DMS114 treated with DMSO at 0.1 percent for 48 hours (cell line): ENCODE data around the gene TNFRSF14.
"Not testable (repeated sequence)": the region's sequence is repeated elsewhere in the genome, so short reads cannot be mapped to it uniquely, and the experiment has no call there.

Experiments
- DNase-seq: peaks from one replicate; lab custom pipeline; 2025; ENCODE audit not compliant: unreplicated experiment; lab: John Stamatoyannopoulos, UW

TNFRSF14 gene

DNA sequence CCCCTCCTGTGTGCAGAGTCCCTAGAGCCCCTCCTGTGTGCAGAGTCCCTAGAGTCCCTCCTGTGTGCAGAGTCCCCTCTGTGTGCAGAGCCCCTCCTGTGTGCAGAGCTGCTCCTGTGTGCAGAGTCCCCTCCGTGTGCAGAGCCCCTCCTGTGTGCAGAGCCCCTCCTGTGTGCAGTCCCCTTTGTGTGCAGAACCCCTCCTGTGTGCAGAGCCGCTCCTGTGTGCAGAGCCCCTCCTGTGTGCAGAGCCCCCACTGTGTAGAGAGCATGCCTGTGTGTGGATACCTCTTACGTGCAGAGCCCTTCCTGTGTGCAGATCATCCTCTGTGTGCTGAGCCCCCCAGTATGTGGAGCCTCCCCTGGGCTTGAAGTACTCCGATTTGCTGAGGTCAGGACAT, 17.8 kb upstream of the TNFRSF14 start:
- no peak for DNase-seq

DNA sequence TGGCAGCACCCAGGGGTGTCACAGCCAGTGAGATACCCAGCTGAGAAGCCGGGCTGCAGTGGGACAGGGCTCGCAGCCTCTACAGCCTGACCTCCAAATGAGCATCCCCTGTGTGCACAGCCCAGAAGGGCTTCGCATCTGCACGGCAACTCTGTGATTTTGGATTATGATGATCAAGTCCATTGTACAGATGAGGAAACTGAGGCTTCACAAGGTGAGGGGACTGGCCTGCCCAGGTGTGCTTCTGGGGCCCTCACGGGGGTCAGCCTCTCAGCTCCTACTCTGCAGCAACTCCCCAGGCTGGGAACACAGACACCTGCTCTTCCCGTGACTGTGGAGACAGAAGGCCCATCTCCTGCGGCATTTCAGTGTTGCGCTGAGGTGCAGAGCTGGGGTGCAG, 17.3 kb upstream of the TNFRSF14 start:
- no peak for DNase-seq

DNA sequence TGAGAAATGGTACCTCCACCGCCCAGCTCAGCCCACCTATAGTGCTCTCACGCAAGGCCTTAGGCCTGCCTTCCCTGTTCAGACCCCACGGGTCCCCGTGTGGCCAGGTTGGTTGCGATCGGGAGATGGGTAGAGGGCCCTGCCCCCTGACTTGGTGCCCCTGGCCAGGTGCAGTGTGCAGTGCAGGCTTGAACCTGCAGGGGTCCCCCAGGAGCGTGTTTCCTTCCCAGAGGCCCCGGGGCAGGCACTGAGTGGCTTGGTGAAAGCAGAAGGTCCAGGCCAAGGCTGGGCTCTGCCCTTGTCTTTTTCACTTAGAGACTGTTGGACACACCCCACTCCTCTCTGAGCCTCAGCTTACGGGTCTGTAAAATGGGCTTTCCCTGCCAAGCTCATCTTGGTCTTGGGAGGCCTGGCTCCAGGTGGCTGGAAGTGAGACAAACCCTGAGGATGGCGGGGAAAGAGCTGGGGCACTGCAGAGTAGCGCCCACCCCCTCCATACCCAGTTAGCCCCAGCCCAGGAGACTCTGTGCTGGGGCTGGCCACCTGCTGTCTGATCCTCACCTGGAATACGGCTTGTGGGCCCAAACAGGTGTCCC, 16.8 kb upstream of the TNFRSF14 start:
- DNase-seq = no peak

DNA sequence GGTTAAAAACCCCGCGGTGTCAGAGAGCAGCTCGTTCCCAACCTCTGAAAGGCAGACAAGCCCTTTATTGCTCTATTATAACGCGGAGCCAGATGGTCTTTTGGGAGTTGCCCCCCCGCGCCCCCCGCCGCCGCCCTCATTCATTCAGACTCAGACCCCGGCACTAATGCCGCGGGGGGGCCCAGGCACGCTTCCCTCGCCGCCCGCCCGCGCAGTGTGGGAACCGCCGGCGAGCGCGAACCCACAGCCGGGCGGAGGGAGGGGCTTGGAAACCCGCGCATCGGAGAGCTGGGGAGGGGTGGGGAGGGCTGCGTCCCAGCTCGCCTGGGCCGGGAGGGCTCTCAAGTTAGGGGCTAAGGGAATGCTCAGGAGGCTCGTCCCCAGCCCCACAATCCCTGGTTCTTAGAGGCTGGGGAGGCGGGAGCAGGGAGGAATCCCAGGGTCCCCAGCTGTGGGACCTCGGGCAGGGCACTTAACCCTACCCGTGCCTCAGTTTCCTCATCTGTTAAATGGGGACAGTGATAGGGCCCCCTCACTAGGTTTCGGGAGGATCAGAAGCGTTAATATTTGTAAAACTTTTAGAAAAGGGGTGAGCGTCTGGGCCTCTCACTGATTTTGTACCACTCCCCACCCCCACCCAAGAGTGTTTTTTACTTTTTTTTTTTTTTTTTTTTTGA, 15.2 kb upstream of the TNFRSF14 start:
- DNase-seq = no peak

DNA sequence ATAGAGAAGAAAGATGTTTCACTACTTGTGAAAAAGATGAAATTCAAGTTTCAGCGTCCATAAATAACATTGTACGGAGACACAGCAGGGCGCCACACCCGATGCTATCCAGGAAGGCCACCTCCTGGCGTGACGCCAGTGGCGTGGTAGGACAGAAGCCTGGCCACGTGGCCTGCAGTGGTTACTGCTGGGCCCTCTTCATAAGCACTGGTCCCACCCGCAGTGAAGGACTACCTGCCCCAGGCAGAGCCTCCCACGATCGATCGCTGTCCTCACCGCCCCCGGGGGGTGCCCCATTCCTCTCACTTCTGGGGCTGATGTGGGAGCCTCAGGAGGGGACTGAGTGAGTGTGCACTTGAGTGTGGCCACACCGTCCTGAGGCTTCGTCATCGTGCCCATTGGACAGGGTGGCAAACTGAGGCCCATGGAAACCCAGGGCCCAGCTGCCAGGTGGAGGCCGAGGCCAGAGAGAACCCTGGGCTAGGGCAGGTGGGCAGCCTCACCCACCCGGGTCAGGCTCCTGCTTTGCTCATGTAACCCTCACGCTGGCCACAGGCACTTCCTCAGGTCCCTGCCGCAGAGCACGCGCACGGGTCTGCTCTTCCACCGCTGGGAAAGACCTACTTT, 14.4 kb upstream of the TNFRSF14 start:
- DNase-seq = no peak

DNA sequence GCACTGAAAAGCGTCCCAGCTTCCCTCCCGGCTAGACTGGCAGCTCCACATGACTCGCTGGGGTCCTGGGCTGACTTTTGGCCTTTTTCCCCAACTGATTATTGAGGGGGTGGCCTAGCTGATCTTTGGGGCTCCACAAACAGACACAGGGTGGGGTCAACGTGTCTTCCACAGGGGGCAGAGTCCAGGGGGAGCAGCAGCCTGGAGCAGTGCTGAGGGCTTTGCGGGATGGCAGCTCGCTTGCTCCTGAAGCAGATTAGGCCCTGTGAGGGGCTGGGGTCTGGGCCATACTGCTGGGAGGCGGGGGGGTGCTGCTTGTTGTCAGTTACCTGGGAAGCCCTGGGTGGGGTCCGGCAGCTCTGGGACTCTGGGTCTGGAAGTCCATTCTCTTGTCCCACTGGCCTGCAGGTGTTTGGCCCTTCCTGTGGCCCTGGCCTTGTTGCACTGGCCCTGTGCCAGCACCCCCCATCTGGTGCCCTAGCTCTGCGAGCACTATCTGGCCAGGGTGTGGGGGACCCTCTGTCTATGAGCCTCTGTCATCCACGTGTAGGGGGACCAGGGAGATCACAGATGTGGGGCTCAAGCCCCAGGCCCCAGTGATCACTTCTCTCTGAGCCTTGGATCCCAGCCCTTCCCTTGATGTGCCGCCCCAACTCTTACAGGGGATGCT, 13.8 kb upstream of the TNFRSF14 start:
- DNase-seq = no peak

DNA sequence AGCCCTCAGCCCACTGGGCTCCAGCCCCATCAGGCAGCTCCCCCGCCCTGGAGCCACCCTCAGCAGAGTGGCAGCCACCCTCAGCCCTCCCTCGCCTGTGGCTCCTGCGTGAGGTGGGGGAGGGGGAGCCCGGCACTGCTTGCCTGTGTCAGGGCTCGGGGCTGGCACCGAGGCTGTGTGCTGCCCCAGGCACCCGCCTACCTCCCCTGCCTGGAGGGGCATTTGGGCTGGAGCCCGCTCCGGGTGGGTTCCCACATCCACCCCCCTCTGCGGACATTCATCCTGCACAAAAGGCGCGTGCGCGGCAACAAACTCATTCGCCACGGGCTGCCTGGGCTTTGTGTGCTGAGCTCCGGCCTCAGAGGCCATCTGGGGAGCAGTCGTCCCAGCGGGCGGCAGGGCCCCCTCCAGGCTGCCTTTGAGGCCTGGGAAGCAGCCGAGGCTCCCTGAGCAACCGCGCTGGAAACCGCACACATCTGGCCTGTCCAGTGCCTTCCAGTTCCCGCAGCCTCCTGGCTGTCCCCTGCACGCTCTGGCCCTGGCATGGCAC, 12.6 kb upstream of the TNFRSF14 start:
- no peak for DNase-seq

DNA sequence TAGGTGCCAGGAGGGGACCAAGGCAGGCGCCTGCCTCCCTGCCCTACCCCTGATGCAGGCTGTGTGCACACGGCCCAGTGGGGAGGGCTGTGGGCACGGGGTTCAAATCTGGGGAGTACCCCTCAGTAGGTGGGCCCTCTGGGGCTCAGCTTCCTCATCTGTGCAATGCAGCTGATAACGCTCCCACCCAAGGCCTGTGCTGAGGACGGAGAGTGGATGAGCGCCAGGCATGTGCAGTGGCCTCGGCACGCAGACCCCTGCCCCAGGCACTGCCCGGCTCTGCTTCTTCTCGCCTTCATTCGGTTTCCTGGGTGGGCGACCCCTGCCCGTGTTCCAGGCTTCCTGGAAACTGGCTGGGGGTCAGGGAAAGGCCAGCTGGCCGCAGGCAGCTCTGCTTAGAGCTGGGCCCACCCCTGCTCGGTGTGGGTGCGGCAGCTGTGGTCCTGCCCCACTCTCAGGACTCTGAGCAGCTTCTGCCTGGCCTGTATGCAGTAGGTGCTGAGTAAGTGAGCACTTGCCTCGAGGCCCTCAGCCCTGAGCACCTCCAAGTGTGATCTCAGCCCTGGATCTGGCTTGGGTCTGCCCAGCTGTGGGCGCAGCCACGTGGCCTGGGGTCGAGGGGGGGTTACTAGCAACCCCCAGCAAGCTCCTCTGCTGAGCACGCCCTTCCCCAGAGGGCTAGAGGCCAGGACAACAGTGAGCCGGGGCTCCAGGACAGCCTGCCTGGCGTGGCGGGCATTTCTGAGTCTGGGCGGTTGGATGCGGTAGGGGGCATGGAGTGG, 11.9 kb upstream of the TNFRSF14 start:
- DNase-seq = no peak

DNA sequence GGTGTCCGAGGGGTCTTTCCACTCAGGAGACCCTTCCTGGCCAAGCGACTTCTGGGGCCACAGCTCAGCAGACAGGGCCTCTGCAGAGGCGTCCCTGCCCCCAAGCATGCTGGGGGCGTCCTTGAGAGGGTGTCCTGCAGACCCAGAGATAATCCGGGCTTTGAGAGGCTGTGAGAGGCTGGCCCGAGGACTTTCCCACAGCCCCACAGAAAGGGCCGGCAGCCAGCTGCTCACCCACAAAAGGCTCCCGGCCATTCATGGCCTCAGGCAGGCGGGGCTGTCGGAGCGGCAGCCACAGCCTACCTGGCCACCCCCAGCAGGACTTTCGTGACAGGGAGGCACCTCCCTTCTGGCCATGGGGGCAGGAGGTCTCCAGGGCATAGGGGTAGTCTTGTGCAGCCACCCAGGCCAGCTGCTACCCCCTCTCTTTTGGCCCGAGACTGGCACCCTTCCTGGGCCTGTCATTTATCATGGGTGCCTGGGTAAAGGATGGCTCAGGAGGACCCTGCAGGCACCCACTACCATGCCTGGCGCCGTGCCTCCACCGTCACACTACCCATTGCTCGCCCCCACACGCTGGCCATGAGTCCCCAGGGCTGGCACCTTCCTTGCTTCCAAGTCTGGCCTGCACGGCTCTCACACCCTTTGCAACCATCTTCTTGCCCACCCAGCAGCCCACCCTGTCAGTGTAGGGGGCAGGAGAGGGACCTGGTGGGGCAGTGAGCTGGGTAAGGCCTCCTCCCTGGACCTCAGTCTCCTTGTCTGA, 11.1 kb upstream of the TNFRSF14 start:
- no peak for DNase-seq

DNA sequence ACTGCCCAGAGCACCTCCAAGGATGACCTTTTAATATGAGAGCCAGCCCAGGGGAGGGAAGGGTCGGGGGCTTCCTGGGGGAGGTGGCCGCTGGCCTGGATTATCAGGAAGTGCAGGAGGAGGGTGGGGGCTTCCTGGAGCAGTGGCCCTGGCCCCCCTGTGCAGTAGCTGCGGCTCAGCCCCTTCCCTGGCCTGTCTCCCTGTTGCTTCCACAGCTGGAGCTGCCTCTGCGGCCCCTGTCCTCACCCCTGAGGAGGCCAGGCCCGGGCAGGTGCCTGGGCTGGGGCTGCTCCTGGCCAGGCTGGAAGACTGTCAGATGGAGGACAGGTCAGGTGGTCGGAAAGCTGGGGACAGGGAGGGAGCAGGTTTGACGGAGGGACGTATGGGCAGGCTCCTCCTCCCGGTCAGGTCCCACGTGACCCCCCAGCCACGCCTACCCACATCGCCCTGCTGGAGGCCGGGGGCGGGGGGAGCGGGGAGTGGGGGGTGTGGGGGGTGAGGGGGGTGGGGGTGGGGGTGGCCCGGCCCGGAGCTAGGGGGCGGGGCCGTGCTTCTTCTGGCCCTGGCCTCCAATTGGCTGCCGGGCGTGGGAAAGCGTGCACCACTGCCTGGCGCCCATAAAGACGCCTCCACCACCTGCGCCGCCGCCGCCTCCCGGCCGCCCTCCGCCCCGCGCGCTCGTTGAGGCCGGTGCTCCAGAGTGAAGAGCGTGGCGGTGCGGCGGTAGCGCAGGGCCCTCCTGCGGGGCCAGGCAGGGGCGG, 10.2 kb upstream of the TNFRSF14 start:
- peak; percentile 93 for DNase-seq

DNA sequence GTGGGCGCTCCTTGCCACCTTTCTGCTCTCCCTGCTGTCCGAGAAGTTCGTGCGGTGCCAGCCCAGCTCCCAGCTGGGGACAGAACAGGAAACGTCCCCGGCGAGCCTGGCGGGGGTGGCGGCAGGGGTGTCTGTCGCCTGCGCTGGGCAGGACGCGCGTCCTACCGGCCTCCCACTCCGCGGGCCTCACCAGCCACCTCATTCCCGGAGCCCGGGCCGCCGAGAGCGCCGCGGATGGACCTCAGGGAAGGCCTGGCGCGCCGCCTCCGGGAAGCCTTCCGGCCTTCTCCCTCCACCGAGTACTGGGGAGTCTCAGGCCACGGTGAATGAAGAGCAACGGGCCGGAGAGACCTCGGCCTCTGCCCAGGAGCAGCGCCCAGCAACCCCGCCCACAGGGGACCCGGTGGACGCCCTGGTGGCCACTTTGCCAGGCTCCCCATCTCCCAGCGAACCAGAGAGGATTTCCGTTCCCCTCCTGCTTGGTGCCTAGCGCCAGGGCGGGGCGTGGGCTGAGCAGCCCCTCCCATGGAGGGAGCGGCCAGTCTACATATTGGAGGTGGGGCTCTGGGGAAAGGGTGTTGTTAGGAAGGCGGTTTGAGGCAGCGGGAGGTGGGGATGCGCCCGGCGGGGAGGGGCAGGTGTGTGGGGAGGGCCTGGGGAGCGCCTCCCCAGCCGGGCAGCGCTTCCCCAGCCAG, 9.5 kb upstream of the TNFRSF14 start:
- peak; percentile 87 for DNase-seq

DNA sequence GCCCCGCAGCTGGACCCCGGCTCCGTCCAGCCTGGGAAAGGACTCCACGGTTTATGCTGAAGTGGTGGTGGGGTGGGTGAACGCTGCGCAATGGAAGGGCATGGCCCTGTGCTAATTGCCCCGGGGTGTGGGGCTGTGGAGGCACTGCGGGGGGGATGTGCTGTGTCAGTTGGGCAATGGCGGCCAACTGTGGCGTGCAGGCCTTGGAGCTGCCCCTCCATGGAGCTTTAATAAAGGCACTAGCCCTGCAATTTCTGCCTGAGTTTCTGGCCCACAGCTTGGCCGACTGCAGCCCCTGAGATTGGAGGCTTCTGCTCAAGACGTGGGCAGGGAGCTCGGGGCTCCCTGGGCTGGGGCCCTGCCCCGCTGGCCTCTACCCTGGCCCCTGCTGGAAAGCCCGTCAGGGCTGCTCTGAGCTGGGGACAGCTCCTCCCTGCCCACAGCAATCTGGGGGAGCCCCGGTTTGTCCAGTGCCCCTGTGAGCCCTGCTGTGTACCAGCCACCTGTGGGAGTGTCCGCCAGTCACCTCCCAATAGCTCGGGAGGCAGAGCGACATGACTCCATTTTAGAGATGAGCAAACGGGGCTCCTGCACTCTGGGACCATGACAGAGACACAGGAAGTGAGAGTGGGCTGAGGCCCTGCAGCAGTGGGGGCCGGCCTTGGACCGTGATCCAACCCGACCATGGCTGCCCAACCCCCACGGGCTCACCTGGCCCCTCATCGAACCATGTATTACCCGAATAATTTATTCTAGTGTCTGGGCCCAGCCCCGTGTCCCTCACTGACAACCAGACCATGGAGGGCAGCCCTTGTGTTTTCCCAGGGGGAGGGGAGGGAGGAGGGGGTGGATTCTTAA, 8.7 kb upstream of the TNFRSF14 start:
- DNase-seq = no peak

DNA sequence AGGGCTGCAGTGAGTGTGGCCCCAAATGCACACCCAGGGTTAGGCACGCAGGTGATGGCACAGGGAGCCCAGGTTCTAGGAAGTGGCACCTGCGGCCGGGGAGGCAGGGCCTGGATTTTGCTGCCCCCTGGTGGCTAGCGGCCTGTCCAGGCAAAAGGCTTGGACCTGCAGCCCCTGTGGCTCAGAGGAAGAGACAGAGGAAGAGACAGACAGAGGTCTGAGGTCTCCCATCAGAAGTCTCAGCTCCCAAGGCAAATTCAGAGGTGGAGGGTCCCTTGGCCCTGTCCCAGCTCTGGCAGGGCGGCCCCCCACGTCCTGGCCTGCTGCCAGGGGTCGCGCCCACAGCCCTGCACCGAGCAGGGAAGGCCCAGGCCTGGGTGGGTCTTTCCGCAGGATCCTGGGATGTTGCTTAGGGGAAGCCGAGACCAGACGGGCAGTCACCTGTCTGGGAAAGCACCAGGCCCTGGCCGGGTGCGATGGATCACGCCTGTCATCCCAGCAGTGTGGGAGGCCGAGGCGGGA, 8.0 kb upstream of the TNFRSF14 start:
- peak; percentile 29 for DNase-seq

DNA sequence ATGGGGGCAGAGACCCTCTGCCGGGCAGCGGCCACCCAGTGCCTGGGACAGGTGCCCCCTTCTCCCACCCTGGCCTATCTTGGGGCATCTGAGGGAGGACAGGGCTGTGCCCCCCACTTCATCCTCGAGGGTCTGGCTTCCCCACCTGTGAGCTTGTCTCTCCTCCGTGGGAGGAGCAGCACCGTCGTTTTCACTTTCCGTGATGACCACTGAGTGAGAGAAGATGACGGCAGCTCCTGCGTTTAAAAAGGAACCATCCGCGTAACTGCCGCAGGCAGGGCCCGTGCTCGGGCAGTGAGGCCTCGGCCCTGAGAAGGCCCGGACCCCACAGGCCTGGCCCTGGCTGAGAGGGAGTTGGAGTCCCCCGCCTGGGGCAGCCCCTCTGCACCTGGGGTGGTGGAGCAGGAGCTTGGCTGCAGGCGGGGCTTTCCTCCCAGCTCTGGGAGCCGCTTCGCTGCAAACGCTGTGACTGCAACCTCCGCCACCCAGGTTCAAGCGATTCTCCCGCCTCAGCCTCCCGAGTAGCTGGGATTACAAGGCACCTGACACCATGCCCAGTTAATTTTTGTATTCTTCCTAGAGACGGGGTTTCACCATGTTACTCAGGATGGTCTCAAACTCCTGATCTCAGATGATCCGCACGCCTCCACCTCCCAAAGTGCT, 6.7 kb upstream of the TNFRSF14 start:
- not testable (repeated sequence) for DNase-seq

DNA sequence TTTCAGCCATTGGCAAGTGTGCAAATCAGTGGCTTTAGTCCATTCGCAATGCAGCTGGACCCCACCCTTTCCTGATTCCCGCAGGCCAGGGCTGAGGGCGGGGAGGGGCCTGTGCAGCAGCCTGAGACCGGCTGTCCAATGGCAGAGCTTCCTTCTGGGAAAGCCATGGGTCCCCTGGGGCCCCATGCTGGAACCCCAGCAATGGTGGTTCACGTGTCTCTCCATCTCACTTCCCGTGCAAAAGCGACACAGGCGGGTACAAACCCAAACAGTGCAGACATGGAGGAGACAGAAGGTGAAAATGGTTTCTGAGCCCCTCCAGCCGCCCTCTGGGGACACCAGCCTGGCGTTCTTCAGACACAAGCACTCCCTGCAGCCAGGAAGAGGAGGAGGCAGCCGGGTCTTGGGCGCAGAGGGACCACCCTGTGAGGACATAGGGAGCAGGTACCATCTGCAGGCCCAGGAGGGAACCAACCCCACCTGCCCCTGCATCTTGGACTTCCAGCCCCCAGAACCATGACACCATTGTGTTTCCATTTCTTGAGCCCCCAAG, 5.8 kb upstream of the TNFRSF14 start:
- DNase-seq = not testable (repeated sequence)

DNA sequence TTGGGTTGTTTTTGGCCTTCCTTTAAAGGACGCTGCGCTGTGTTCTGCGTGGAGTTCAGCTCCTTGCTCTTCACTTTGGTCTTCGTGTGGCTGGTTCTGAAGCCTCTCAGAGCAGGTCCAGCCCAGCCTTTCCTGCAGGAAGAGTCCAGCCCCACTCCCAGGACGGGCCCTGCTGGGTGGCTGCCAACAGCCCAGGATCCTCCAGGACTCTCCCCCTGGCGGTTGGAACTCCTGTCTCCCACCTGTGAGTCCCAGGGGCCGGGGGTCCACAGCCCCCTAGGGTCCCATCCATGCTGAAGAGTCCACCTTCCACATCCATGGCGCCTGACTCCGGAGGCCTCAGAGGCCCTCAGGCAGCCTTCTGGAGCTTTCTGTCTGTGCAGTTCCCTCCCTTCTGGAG, 4.6 kb upstream of the TNFRSF14 start:
- DNase-seq = not testable (repeated sequence)

DNA sequence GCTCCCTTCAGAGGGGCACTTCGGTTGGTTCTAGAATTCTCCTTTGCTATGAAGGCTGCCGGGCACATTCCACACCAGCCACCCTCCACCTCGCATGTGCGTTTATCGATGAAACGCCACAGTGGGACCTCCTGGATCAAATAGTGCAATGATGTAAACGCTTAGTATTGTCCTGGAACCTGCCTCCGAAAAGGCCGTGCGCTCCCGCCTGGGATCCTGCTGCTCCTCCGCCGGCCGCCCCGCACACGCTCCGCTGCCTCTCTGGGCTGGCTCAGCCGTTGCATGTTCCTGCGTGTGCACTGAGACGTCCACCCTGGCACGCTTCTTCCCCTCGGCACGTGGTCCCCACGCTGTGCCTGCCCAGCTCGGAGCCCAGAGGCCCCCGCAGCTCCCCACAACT, 4.0 kb upstream of the TNFRSF14 start:
- no peak for DNase-seq
